Colon (tissue), 2 donors: Measurements from ENCODE around the gene AUP1.

Experiments
- FAIRE-seq: peaks from 2 replicates; lab custom pipeline; 2012; peaks lifted over from hg19 to GRCh38; lab: Jason Lieb, UNC
- donor health status: control.
- donor health status: control.

The AUP1 gene

GRCh38 chr2:74556159-74556558 is 26.7 kb upstream of the AUP1 start:
- FAIRE-seq = no peak

- FAIRE-seq = no peak
Measured at GRCh38 chr2:74555610-74556103, 26.2 kb upstream of the AUP1 start.

- FAIRE-seq = no peak
Measured at GRCh38 chr2:74554820-74555531, 25.5 kb upstream of the AUP1 start.

GRCh38 chr2:74553892-74554819 is 24.6 kb upstream of the AUP1 start, which contains the start of the genes DOK1 and LOXL3:
Gene DOK1, plus strand, starts transcription at chr2:74554720. Its CDS starts 35 bp downstream, at chr2:74554755.
Gene LOXL3, minus strand, starts transcription at chr2:74553942. Its CDS starts 1,308 bp downstream, at chr2:74552634.
- FAIRE-seq = no peak

- no peak for FAIRE-seq
Measured at GRCh38 chr2:74552914-74553811, 23.7 kb upstream of the AUP1 start.

GRCh38 chr2:74551942-74552913 is 22.7 kb upstream of the AUP1 start:
- no peak for FAIRE-seq

- no peak for FAIRE-seq
Measured at GRCh38 chr2:74551530-74551929, 22.0 kb upstream of the AUP1 start.

- FAIRE-seq = no peak
Measured at GRCh38 chr2:74550231-74550630, 20.7 kb upstream of the AUP1 start.

- no peak for FAIRE-seq
Measured at GRCh38 chr2:74548900-74549826, 19.7 kb upstream of the AUP1 start.

- no peak for FAIRE-seq
Measured at GRCh38 chr2:74548285-74548899, 18.9 kb upstream of the AUP1 start.

- no peak for FAIRE-seq
Measured at GRCh38 chr2:74546004-74546403, 16.5 kb upstream of the AUP1 start.

- FAIRE-seq = no peak
Measured at GRCh38 chr2:74544634-74545033, 15.1 kb upstream of the AUP1 start.

- no peak for FAIRE-seq
Measured at GRCh38 chr2:74542978-74543377, 13.5 kb upstream of the AUP1 start.

- no peak for FAIRE-seq
Measured at GRCh38 chr2:74540291-74540690, 10.8 kb upstream of the AUP1 start.

- FAIRE-seq = no peak
Measured at GRCh38 chr2:74538881-74539339, 9.4 kb upstream of the AUP1 start.

GRCh38 chr2:74537140-74537539 is 7.6 kb upstream of the AUP1 start:
- no peak for FAIRE-seq

- FAIRE-seq = no peak
Measured at GRCh38 chr2:74536166-74536950, 6.9 kb upstream of the AUP1 start.

- FAIRE-seq = no peak
Measured at GRCh38 chr2:74535440-74535965, 6.0 kb upstream of the AUP1 start.
